NCI-H2029 (cell line): ENCODE data around the gene LTA4H.
"Not testable (repeated sequence)": the region's sequence is repeated elsewhere in the genome, so short reads cannot be mapped to it uniquely, and the experiment has no call there.

ENCODE experiments used
- DNase-seq: peaks from one replicate; lab custom pipeline; 2025; lab: John Stamatoyannopoulos, UW

The LTA4H gene

GRCh38 chr12:95990136-95990535 lies 45.3 kb downstream of the LTA4H start:
- no peak for DNase-seq

- no peak for DNase-seq
Observed at GRCh38 chr12:95989504-95990123, 45.8 kb downstream of the LTA4H start.

GRCh38 chr12:95988506-95989275 lies 46.7 kb downstream of the LTA4H start:
- DNase-seq = no peak

GRCh38 chr12:95986635-95987570 lies 48.5 kb downstream of the LTA4H start:
- no peak for DNase-seq

- DNase-seq = no peak
Observed at GRCh38 chr12:95984682-95985081, 50.7 kb downstream of the LTA4H start.

GRCh38 chr12:95982602-95983001 lies 52.8 kb downstream of the LTA4H start:
- DNase-seq = no peak

- no peak for DNase-seq
Observed at GRCh38 chr12:95980437-95980836, 55.0 kb downstream of the LTA4H start.

GRCh38 chr12:95978774-95979173 lies 56.6 kb downstream of the LTA4H start:
- no peak for DNase-seq

- no peak for DNase-seq
Observed at GRCh38 chr12:95978351-95978750, 57.0 kb downstream of the LTA4H start.

- DNase-seq = no peak
Observed at GRCh38 chr12:95977764-95978305, 57.6 kb downstream of the LTA4H start.

GRCh38 chr12:95976416-95976832 lies 59.0 kb downstream of the LTA4H start:
- no peak for DNase-seq

- no peak for DNase-seq
Observed at GRCh38 chr12:95975491-95975890, 59.9 kb downstream of the LTA4H start.

GRCh38 chr12:95974358-95974757 lies 61.0 kb downstream of the LTA4H start:
- no peak for DNase-seq

GRCh38 chr12:95972832-95973456 lies 62.4 kb downstream of the LTA4H start:
- DNase-seq = no peak

GRCh38 chr12:95970905-95971304 lies 64.5 kb downstream of the LTA4H start:
- DNase-seq = no peak

- DNase-seq = not testable (repeated sequence)
Observed at GRCh38 chr12:95969116-95969515, 66.3 kb downstream of the LTA4H start.

GRCh38 chr12:95967301-95967700 lies 68.1 kb downstream of the LTA4H start:
- DNase-seq = no peak

- DNase-seq = no peak
Observed at GRCh38 chr12:95966287-95966870, 69.0 kb downstream of the LTA4H start.

GRCh38 chr12:95963096-95963495 lies 72.3 kb downstream of the LTA4H start:
- DNase-seq = no peak

GRCh38 chr12:95962222-95962621 lies 73.2 kb downstream of the LTA4H start:
- DNase-seq = no peak

- DNase-seq = no peak
Observed at GRCh38 chr12:95960241-95960640, 75.1 kb downstream of the LTA4H start.
